Measurements from ENCODE around the gene PTPMT1.

GRCh38 chr11:47560426-47560825 lies 5.0 kb upstream of the PTPMT1 start:
- TF ChIP-seq CTCF (IDR thresholded peaks at IDR 0.05) (no peak), ZFX (IDR thresholded peaks at IDR 0.05; ENCODE audit: borderline replicate concordance) (no peak)

Measured in 22Rv1 (cell line).